B cell (primary cell): ENCODE measurements around the gene CIC. TPM values are rescaled to one million over a fixed set of nuclear protein-coding genes. Genes with fewer than 3 reads are reported as not detected.
A peak's percentile ranks its signal among the peaks of the same experiment; 100 is the strongest.

Experiments used
- ATAC-seq: fragments of 200-7000 bp; cut with Tn5 transposase; one replicate; pipeline ENCODE4 v1.10.0; 2021; ENCODE audit warnings: low read depth, mild to moderate bottlenecking, moderate number of reproducible peaks, moderate library complexity
- CTCF ChIA-PET: fragments of 350-600 bp; sonication (Branson Sonifier 250); formaldehyde crosslinking; loops from one replicate; lab custom pipeline; 2021; ENCODE audit warnings: antibody characterized with exemption, inconsistent platforms; lab: Charles Lee
- POLR2A ChIA-PET: fragments of 350-600 bp; sonication (Branson Sonifier 250); formaldehyde crosslinking; loops from one replicate; lab custom pipeline; 2021; ENCODE audit warnings: antibody characterized with exemption; lab: Charles Lee
- DNase-seq: peaks from one replicate; pipeline ENCODE4 v3.0.0; 2013
- H2AFZ ChIP-seq: 2 replicates; pipeline ENCODE4 v1.6.1; 2012; ENCODE audit warnings: mild to moderate bottlenecking, low read depth, low read length; ENCODE audit not compliant: insufficient read depth, poor library complexity, severe bottlenecking
- H3K27ac ChIP-seq, 2 donors: 1 replicate in 1 of 2; 2 replicates in 1 of 2; pipeline ENCODE4 v1.5.1; 2012 to 2013; ENCODE audit warnings: low read length in 2 of 2, mild to moderate bottlenecking in 2 of 2, moderate library complexity in 1 of 2
- H3K27me3 ChIP-seq, 4 experiments: fragments of 200-600 bp in 1 of 4; sonication (generic) in 1 of 4; replicated peaks in 1 of 4; 1 replicate in 2 of 4; 2 replicates in 2 of 4; pipeline versions ENCODE4 v1.6.1 to v1.7.0; 2013 to 2016; ENCODE audit warnings: low read length in 3 of 4, mild to moderate bottlenecking in 2 of 4, mixed read lengths in 1 of 4, moderate library complexity in 1 of 4; ENCODE audit not compliant: insufficient read depth in 4 of 4, control insufficient read depth in 3 of 4; ENCODE audit errors: control extremely low read depth in 1 of 4
- H3K36me3 ChIP-seq, 2 experiments: replicated peaks in 1 of 2; 1 replicate in 1 of 2; 2 replicates in 1 of 2; pipeline versions ENCODE4 v1.6.1 to v1.7.1; 2013; ENCODE audit warnings: low read length in 1 of 2; ENCODE audit not compliant: insufficient read depth in 2 of 2, control insufficient read depth in 1 of 2; ENCODE audit errors: control extremely low read depth in 1 of 2, extremely low read depth in 1 of 2
- H3K4me1 ChIP-seq, 2 donors: fragments of 200-600 bp in 1 of 2; sonication (generic) in 1 of 2; 1 replicate in 1 of 2; 2 replicates in 1 of 2; pipeline versions ENCODE4 v1.5.1 to v1.6.1; 2013 to 2017; ENCODE audit warnings: low read length in 2 of 2; ENCODE audit not compliant: control insufficient read depth in 2 of 2, insufficient read depth in 2 of 2
- H3K4me2 ChIP-seq: replicated peaks from 2 replicates; pipeline ENCODE3; 2012; ENCODE audit warnings: mild to moderate bottlenecking, low read depth, low read length; ENCODE audit not compliant: poor library complexity, severe bottlenecking
- H3K4me3 ChIP-seq, 5 experiments: fragments of 200-600 bp in 1 of 5; sonication (generic) in 1 of 5; 1 replicate in 3 of 5; 2 replicates in 2 of 5; pipeline versions ENCODE4 v1.5.1 to v1.7.0; 2011 to 2016; ENCODE audit warnings: low read length in 4 of 5, mild to moderate bottlenecking in 4 of 5, low read depth in 2 of 5, control low read depth in 1 of 5, moderate library complexity in 1 of 5; ENCODE audit not compliant: insufficient read depth in 1 of 5; ENCODE audit errors: control extremely low read depth in 1 of 5, extremely low read depth in 1 of 5
- H3K79me2 ChIP-seq: fragments of 200-600 bp; sonication (generic); one replicate; pipeline ENCODE4 v1.6.0; 2016; ENCODE audit warnings: low read length; ENCODE audit not compliant: control insufficient read depth, insufficient read depth
- H3K9ac ChIP-seq: fragments of 200-600 bp; sonication (generic); 2 replicates; pipeline ENCODE4 v1.6.1; 2017; ENCODE audit warnings: mild to moderate bottlenecking, low read length, moderate library complexity
- H3K9me3 ChIP-seq, 3 donors: one replicate each; pipeline versions ENCODE4 v1.6.1 to v1.7.1; 2013; ENCODE audit warnings: low read length in 2 of 3; ENCODE audit not compliant: control insufficient read depth in 2 of 3, insufficient read depth in 1 of 3; ENCODE audit errors: control extremely low read depth in 1 of 3
- H4K20me1 ChIP-seq: 2 replicates; pipeline ENCODE4 v1.6.0; 2012; ENCODE audit warnings: mild to moderate bottlenecking, low read length; ENCODE audit not compliant: insufficient read depth, control insufficient read depth, poor library complexity, severe bottlenecking
- H3K27ac Mint-ChIP-seq: one replicate; pipeline ENCODE4 v1.8.0; 2021; ENCODE audit warnings: mixed read lengths
- H3K27me3 Mint-ChIP-seq: one replicate; pipeline ENCODE4 v1.8.0; 2021; ENCODE audit warnings: mixed read lengths
- H3K4me1 Mint-ChIP-seq: one replicate; pipeline ENCODE4 v1.8.0; 2021; ENCODE audit warnings: mixed read lengths
- H3K4me3 Mint-ChIP-seq: one replicate; pipeline ENCODE4 v1.8.0; 2021; ENCODE audit warnings: mixed read lengths
- H3K9me3 Mint-ChIP-seq: one replicate; pipeline ENCODE4 v1.8.0; 2022; ENCODE audit warnings: mixed read lengths; ENCODE audit not compliant: insufficient read depth
- CTCF ChIP-seq: fragments of 200-600 bp; IDR thresholded peaks from one replicate; pipeline ENCODE4 v1.8.0; 2022; ENCODE audit warnings: antibody characterized with exemption, mild to moderate bottlenecking
- EZH2 ChIP-seq: IDR thresholded peaks from 2 replicates; pipeline ENCODE4 v1.6.1; 2012; ENCODE audit warnings: borderline replicate concordance, low read depth, mild to moderate bottlenecking, moderate library complexity, low read length; ENCODE audit not compliant: insufficient read depth, poor library complexity, severe bottlenecking
- WGBS: methylation state at CpG from one replicate; pipeline ENCODE4 v1.1.5; 2013; ENCODE audit warnings: missing lambda C conversion rate; ENCODE audit not compliant: insufficient coverage; 5-methylcytosine and 5-hydroxymethylcytosine counted together
- intact Hi-C: fragments of 100-400 bp; cut with micrococcal nuclease; formaldehyde crosslinking; loops from one replicate; pipeline ENCODE4 v1.10.0; 2022
- polyA plus RNA-seq: library from polyadenylated mRNA; depleted of rRNA; stranded (reverse); fragments of >200 nt; gene quantifications from 2 replicates; pipeline ENCODE4 v1.2.3, GENCODE V29; 2012
- total RNA-seq, 2 donors: library from RNA; stranded (reverse); fragments of 120-200 nt in 1 of 2; gene quantifications; 1 replicate in 1 of 2; 2 replicates in 1 of 2; pipeline versions ENCODE4 v1.2.3 to v1.2.4, GENCODE V29; 2013 to 2022

CIC gene
- total and polyA plus RNA-seq, 2 donors (not counting 1 experiment from before 2014, with no cell fraction given): 75.7 to 119 TPM

GRCh38 chr19:42284591-42285341, 15.7 kb downstream of the CIC start:
- Histone ChIP-seq H3K4me3 (peak overlapping the region; percentile 49 to 72 (median 67)), H4K20me1 (peaks cover 32% of the 10 kb centered on the region), H3K27me3 (no peaks in the 10 kb centered on the region), H3K4me2 (peak overlapping the region; percentile 100), H2AFZ (no peak overlapping the region), H3K4me1 (peaks cover 42 to 52% of the 10 kb centered on the region in 2 donors), H3K27ac (peak overlapping the region; percentile 32 to 59), H3K9me3 (no peaks in the 10 kb centered on the region), H3K9ac (peak overlapping the region; percentile 74), H3K36me3 (peaks cover 0 to 30% of the 10 kb centered on the region in 2 experiments), H3K79me2 (peaks cover 18% of the 10 kb centered on the region)
- TF ChIP-seq CTCF (no peak), EZH2 (no peak)
- under 1% methylated on average over 38 of the region's 41 CpGs for WGBS
- POLR2A ChIA-PET: interaction anchor here (0.6 to 3.8 kb wide), 6 partner anchors 14 to 208 kb away, joined by 3 to 12 read pairs (median 4); partner anchors contain the start of genes PAFAH1B3 and PRR19
- DNase-seq (peak; percentile 68), ATAC-seq (no peak)
- peaks cover 24% of the 10 kb centered on the region for H3K4me1 Mint-ChIP-seq
- intact Hi-C loops: loop anchor here (1.0 to 5.0 kb wide), 2 partner anchors 41 to 82 kb away; partner anchors contain the start of gene MEGF8
- CTCF ChIA-PET: interaction anchor here (0.6 to 1.5 kb wide), 8 partner anchors 10 to 176 kb away, joined by 3 to 5 read pairs (median 4); partner anchors contain the start of genes GSK3A, PAFAH1B3 and PRR19
- H3K9me3 Mint-ChIP-seq: no peaks in the 10 kb centered on the region
- no peaks in the 10 kb centered on the region for H3K27me3 Mint-ChIP-seq
- H3K4me3 Mint-ChIP-seq: peak overlapping the region; percentile 92
- peak overlapping the region; percentile 93 for H3K27ac Mint-ChIP-seq
